Spleen (tissue), 11 donors: ENCODE data around the gene TMEM170A. TPM values are rescaled to one million over a fixed set of nuclear protein-coding genes. Genes with fewer than 3 reads are reported as not detected.
"Not testable (repeated sequence)": the region's sequence is repeated elsewhere in the genome, so short reads cannot be mapped to it uniquely, and the experiment has no call there.

Experiments
- DNase-seq: peaks from one replicate; pipeline ENCODE4 v3.0.0-alpha.2; 2020
- H3K27ac ChIP-seq, 8 donors: fragments of 200-600 bp; sonication (generic) in 7 of 8; 1 replicate in 4 of 8; 2 replicates in 4 of 8; pipeline versions ENCODE4 v1.5.0 to v1.8.0; 2016 to 2021; ENCODE audit warnings: inconsistent platforms in 4 of 8, mild to moderate bottlenecking in 4 of 8, moderate library complexity in 1 of 8
- H3K27me3 ChIP-seq, 7 donors: fragments of 200-600 bp; sonication (generic) in 6 of 7; replicated peaks in 1 of 7; 1 replicate in 4 of 7; 2 replicates in 3 of 7; pipeline versions ENCODE4 v1.5.0 to v1.8.0; 2016 to 2021; ENCODE audit warnings: inconsistent platforms in 3 of 7, mild to moderate bottlenecking in 1 of 7
- H3K36me3 ChIP-seq, 6 donors: fragments of 200-600 bp; sonication (generic) in 5 of 6; 1 replicate in 4 of 6; 2 replicates in 2 of 6; pipeline versions ENCODE4 v1.5.0 to v1.8.0; 2016 to 2021; ENCODE audit warnings: inconsistent platforms in 2 of 6
- H3K4me1 ChIP-seq, 6 donors: fragments of 200-600 bp; sonication (generic) in 5 of 6; 1 replicate in 3 of 6; 2 replicates in 3 of 6; pipeline versions ENCODE4 v1.5.0 to v1.8.0; 2016 to 2021; ENCODE audit warnings: inconsistent platforms in 3 of 6
- H3K4me3 ChIP-seq, 8 donors: fragments of 200-600 bp; sonication (generic) in 7 of 8; 1 replicate in 4 of 8; 2 replicates in 4 of 8; pipeline versions ENCODE4 v1.5.0 to v1.8.0; 2016 to 2021; ENCODE audit warnings: inconsistent platforms in 4 of 8, mild to moderate bottlenecking in 4 of 8, moderate library complexity in 2 of 8
- H3K9me3 ChIP-seq, 8 donors: fragments of 200-600 bp; sonication (generic) in 7 of 8; 1 replicate in 4 of 8; 2 replicates in 4 of 8; pipeline versions ENCODE4 v1.5.0 to v1.8.0; 2016 to 2021; ENCODE audit warnings: inconsistent platforms in 4 of 8
- POLR2A ChIP-seq, 3 donors: fragments of 450-650 bp; IDR thresholded peaks; one replicate each; pipeline ENCODE4 v1.5.1; 2017; ENCODE audit warnings: antibody characterized with exemption in 3 of 3, mild to moderate bottlenecking in 1 of 3
- POLR2AphosphoS5 ChIP-seq, 3 donors: sonication (generic); formaldehyde crosslinking; IDR thresholded peaks; one replicate each; pipeline ENCODE4 v1.5.1; 2017; ENCODE audit warnings: antibody characterized with exemption in 3 of 3
- WGBS, 5 donors: extraction: QIAGEN DNeasy Blood & Tissue Kit in 3 of 5; methylation state at CpG; one replicate each; pipeline versions ENCODE4 v1.1.5 to v1.1.7; 2013 to 2018; 5-methylcytosine and 5-hydroxymethylcytosine counted together
- intact Hi-C: fragments of 100-400 bp; cut with DNase I; formaldehyde crosslinking; loops from one replicate; pipeline ENCODE4 v1.15.0; 2023; ENCODE audit warnings: low total_unique reads
- polyA plus RNA-seq, 3 donors: library from polyadenylated mRNA; stranded (reverse); fragments of 200-250 nt; gene quantifications; one replicate each; pipeline ENCODE4 v1.2.1, GENCODE V29; 2013
- total RNA-seq, 7 donors: library from RNA; depleted of rRNA in 3 of 7; stranded (reverse); fragments of >200 nt in 3 of 7; fragmentation: NEBNext Ultra II Directional in 4 of 7; extraction: Animal tissue kit (Norgen Biotek cat#: 25700) in 4 of 7; gene quantifications; one replicate each; pipeline versions ENCODE4 v1.1.0 to v1.2.1, GENCODE V29; 2016 to 2021
- TF ChIP-seq, protein P1 (sequence below), 11 experiments: fragments of 200-600 bp in 7 of 11; fragments of 450-650 bp in 4 of 11; sonication (generic) in 4 of 11; IDR thresholded peaks in 8 of 11; conservative IDR thresholded peaks in 3 of 11; 1 replicate in 7 of 11; 2 replicates in 4 of 11; pipeline versions ENCODE4 v1.4.0 to v1.8.0; 2016 to 2021; ENCODE audit warnings: antibody characterized with exemption in 11 of 11, inconsistent platforms in 4 of 11, mild to moderate bottlenecking in 1 of 11
- donor health status: healthy with polysubstance abuse.
- donor health status: DM: no; HTN: no; CAD: no; lungs with moderate emphysema.
- donor health status: DM: no; HTN: no; CAD: no.
- donor health status: Bipolar disorder and iron deficiency.
- donor health status: healthy.
- donor health status: DM: no; HTN: no; CAD: no.
- donor health status: DM: yes; HTN: yes; CAD: no.

The TMEM170A gene
- total and polyA plus RNA-seq, 10 donors, result 6.1 to 54.0 (median 31.4) TPM

DNA sequence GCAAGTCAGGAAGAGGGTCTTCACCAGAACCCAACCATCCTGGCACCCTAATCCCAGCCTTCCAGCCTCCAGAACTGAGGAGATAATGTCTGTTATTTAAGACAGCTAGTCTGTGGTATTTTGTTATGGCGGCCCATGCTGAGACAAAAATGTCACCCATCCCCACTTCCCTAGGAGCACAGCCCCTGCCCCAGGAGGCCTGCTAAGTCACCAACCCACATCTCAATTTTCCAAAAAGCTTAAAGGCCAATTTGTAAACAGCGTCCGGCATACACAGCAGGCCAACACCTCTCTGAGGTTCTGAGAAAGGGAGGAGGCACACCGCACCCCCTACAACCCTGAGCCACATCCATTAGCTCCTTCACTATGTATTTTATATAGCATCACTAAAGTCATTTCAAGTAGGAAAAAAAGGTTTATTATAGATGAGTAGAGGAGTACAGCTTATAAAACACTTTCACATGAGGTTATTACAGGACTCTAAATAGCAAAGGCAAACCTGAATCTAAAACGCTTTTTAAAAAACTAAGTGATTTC, 6.9 kb downstream of the TMEM170A start:
- 95 to 98% (median 97%) methylated on average over 5 of the region's 5 CpGs for WGBS, 5 donors
- Histone ChIP-seq H3K27me3 (no peaks in the 10 kb centered on the region), H3K9me3 (no peaks in the 10 kb centered on the region), H3K4me3 (no peak overlapping the region), H3K4me1 (peaks cover 0 to 80% (median 23%) of the 10 kb centered on the region in 6 donors), H3K27ac (no peak overlapping the region), H3K36me3 (peaks cover 0 to 10% (median 0%) of the 10 kb centered on the region in 6 donors)
- TF ChIP-seq POLR2A (IDR thresholded peaks at IDR 0.05), result no peak
- intact Hi-C loops, result no loop called here
- DNase-seq, result no peak

GRCh38 chr16:75456971-75457370, 7.5 kb downstream of the TMEM170A start:
- Histone ChIP-seq H3K9me3 (no peaks in the 10 kb centered on the region), H3K27me3 (no peaks in the 10 kb centered on the region), H3K4me3 (no peak overlapping the region), H3K4me1 (peaks cover 0 to 76% (median 18%) of the 10 kb centered on the region in 6 donors), H3K27ac (no peak overlapping the region), H3K36me3 (peaks cover 0 to 10% (median 0%) of the 10 kb centered on the region in 6 donors)
- intact Hi-C loops, result no loop called here
- DNase-seq, result no peak
- 68 to 100% (median 81%) methylated on average over 1 of the region's 1 CpG for WGBS, 5 donors
- TF ChIP-seq POLR2A (IDR thresholded peaks at IDR 0.05) (no peak), POLR2AphosphoS5 (IDR thresholded peaks at IDR 0.05) (no peak)
- TF ChIP-seq, protein P1, sequence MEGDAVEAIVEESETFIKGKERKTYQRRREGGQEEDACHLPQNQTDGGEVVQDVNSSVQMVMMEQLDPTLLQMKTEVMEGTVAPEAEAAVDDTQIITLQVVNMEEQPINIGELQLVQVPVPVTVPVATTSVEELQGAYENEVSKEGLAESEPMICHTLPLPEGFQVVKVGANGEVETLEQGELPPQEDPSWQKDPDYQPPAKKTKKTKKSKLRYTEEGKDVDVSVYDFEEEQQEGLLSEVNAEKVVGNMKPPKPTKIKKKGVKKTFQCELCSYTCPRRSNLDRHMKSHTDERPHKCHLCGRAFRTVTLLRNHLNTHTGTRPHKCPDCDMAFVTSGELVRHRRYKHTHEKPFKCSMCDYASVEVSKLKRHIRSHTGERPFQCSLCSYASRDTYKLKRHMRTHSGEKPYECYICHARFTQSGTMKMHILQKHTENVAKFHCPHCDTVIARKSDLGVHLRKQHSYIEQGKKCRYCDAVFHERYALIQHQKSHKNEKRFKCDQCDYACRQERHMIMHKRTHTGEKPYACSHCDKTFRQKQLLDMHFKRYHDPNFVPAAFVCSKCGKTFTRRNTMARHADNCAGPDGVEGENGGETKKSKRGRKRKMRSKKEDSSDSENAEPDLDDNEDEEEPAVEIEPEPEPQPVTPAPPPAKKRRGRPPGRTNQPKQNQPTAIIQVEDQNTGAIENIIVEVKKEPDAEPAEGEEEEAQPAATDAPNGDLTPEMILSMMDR (IDR thresholded peaks at IDR 0.05 in 8 of 11, conservative IDR thresholded peaks at IDR 0.05 in 3 of 11), result no peak

DNA sequence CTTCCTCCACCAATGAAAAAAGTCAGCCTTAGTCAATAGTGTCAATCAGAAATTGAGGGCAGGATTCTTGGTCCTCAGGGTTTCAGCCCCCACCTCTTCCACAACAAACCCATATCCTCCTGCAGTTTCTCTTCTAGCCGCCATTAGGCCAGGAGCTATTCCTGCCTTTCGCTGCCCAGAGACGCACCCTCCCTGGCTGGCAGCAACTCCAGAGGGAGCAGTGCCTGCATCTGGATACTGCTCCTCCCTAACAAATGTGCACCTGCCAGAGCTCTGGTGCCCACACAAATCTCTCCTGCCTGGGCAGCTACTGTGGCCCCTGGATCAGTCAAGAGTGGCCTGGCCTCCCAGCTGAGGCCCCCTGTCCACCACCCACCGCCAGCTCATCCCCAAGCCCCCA, 8.0 kb downstream of the TMEM170A start:
- peaks cover 0 to 71% (median 13%) of the 10 kb centered on the region in 6 donors for H3K4me1 ChIP-seq
- WGBS, 5 donors, result 93 to 99% (median 97%) methylated on average over 4 of the region's 4 CpGs
- H3K27ac ChIP-seq, H3K4me3 ChIP-seq, intact Hi-C loops, H3K9me3 ChIP-seq, DNase-seq, H3K27me3 ChIP-seq: not testable (repeated sequence)
- H3K36me3 ChIP-seq, result peaks cover 0 to 13% (median 3%) of the 10 kb centered on the region in 6 donors

- H3K9me3 ChIP-seq, result no peaks in the 10 kb centered on the region
- WGBS, 5 donors, result 65 to 94% (median 82%) methylated on average over 5 of the region's 5 CpGs
- TF ChIP-seq POLR2A (IDR thresholded peaks at IDR 0.05) (no peak), POLR2AphosphoS5 (IDR thresholded peaks at IDR 0.05) (no peak)
- TF ChIP-seq, protein P1 (IDR thresholded peaks at IDR 0.05 in 8 of 11, conservative IDR thresholded peaks at IDR 0.05 in 3 of 11), result no peak
- no peak overlapping the region for H3K4me3 ChIP-seq
- peaks cover 0 to 63% (median 5%) of the 10 kb centered on the region in 6 donors for H3K4me1 ChIP-seq
- H3K27ac ChIP-seq, result no peak overlapping the region
- no peaks in the 10 kb centered on the region for H3K27me3 ChIP-seq
- no peak for DNase-seq
- peaks cover 0 to 21% (median 9%) of the 10 kb centered on the region in 6 donors for H3K36me3 ChIP-seq
- intact Hi-C loops, result no loop called here
Measured at GRCh38 chr16:75455677-75456076, 8.8 kb downstream of the TMEM170A start.

DNA sequence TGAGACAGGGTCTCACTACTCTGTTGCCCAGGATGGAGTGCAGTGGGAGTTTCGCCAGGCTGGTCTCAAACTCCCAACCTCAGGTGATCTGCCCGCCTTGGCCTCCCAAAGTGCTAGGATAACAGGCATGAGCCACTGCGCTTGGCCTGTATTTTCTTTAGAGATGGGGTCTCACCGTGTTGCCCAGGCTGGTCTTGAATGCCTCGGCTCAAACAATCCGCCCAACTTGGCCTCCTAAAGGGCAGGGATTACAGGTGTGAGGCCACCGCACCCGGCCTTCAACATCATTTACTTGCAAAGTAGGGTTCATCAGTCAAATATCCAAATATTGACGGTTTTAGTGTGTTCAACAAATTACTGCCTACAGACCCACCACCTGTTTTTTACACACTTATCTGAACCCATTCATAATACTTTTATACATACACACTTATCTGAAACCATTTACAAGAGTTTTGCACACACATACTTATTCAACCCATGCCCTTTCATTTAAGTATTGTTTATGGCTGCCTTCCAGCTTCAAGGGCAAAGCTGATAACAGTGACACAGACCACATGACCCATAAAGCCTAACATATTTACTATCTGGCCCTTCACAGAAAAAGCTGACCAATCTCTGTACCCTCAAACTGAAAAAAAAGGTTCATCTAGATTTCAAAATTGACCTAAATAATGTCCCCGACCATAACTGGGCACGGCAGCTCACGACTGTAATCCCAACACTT, 11.9 kb downstream of the TMEM170A start:
- Histone ChIP-seq H3K27ac (no peak overlapping the region), H3K9me3 (no peaks in the 10 kb centered on the region), H3K36me3 (peaks cover 0 to 51% (median 29%) of the 10 kb centered on the region in 6 donors), H3K4me3 (no peak overlapping the region), H3K4me1 (peaks cover 0 to 38% (median 0%) of the 10 kb centered on the region in 6 donors), H3K27me3 (no peaks in the 10 kb centered on the region)
- WGBS, 5 donors, result 94 to 96% (median 94%) methylated on average over 12 of the region's 12 CpGs
- no peak for TF ChIP-seq POLR2AphosphoS5 (IDR thresholded peaks at IDR 0.05)
- TF ChIP-seq, protein P1 (IDR thresholded peaks at IDR 0.05 in 8 of 11, conservative IDR thresholded peaks at IDR 0.05 in 3 of 11), result no peak
- TF ChIP-seq POLR2A (IDR thresholded peaks at IDR 0.05), result no peak
- intact Hi-C loops, result no loop called here
- DNase-seq, result no peak
